IMR-90 (cell line): ENCODE measurements around the gene ZG16. TPM values are rescaled to one million over a fixed set of nuclear protein-coding genes. Genes with fewer than 3 reads are reported as not detected.

ENCODE experiments used
- ATAC-seq: fragments of 200-7000 bp; cut with Tn5 transposase; 2 replicates; pipeline ENCODE4 v1.9.1; 2020; ENCODE audit warnings: low read depth, mild to moderate bottlenecking, moderate library complexity
- Bru-seq: library from RNA; stranded (reverse); fragments of 400-500 nt; gene quantifications from one replicate; lab custom pipeline; 2021; lab: Mats Ljungman, UMichigan
- BruChase-seq, 2 experiments: library from RNA; stranded (reverse); fragments of 400-500 nt; gene quantifications; one replicate each; lab custom pipeline; 2021; lab: Mats Ljungman, UMichigan
- BruUV-seq: library from RNA; stranded (reverse); fragments of 400-500 nt; replicated peaks from 2 replicates; lab custom pipeline; 2021; lab: Mats Ljungman, UMichigan
- CTCF ChIA-PET: fragments of 300-600 bp; formaldehyde crosslinking; extraction: SDS; loops from one replicate; lab custom pipeline; 2021; ENCODE audit warnings: antibody characterized with exemption; lab: Yijun Ruan, JAX
- POLR2A ChIA-PET: fragments of 300-600 bp; sonication (Branson Sonifier 250); formaldehyde crosslinking; loops from one replicate; lab custom pipeline; 2022; ENCODE audit warnings: antibody characterized with exemption; ENCODE audit not compliant: unreplicated experiment; lab: Charles Lee
- DNase-seq: peaks from one replicate; pipeline ENCODE4 v3.0.0; 2013
- H2AFZ ChIP-seq: replicated peaks from 2 replicates; pipeline ENCODE3; 2013; ENCODE audit warnings: low read length, mild to moderate bottlenecking; ENCODE audit not compliant: poor library complexity
- H2AK5ac ChIP-seq: 2 replicates; pipeline ENCODE4 v1.6.1; 2013; ENCODE audit warnings: low read depth, low read length, inconsistent platforms
- H2AK9ac ChIP-seq: replicated peaks from 2 replicates; pipeline ENCODE3; 2013; ENCODE audit warnings: mild to moderate bottlenecking, low read depth, low read length, moderate library complexity; ENCODE audit not compliant: poor library complexity
- H2BK120ac ChIP-seq: 2 replicates; pipeline ENCODE4 v1.6.1; 2013; ENCODE audit warnings: low read depth, low read length, inconsistent platforms
- H2BK15ac ChIP-seq: 3 replicates; pipeline ENCODE4 v1.6.1; 2013; ENCODE audit warnings: low read depth, low read length, inconsistent platforms
- H2BK20ac ChIP-seq: 2 replicates; pipeline ENCODE4 v1.6.1; 2013; ENCODE audit warnings: low read depth, mild to moderate bottlenecking, inconsistent platforms, low read length, moderate library complexity
- H2BK5ac ChIP-seq: 2 replicates; pipeline ENCODE4 v1.6.1; 2013; ENCODE audit warnings: mild to moderate bottlenecking, low read depth, low read length, inconsistent platforms; ENCODE audit not compliant: poor library complexity, severe bottlenecking
- H3K14ac ChIP-seq: replicated peaks from 2 replicates; pipeline ENCODE4 v1.6.1; 2013; ENCODE audit warnings: low read depth, low read length, inconsistent platforms
- H3K18ac ChIP-seq: 2 replicates; pipeline ENCODE4 v1.6.1; 2013; ENCODE audit warnings: low read depth, low read length, control low read depth
- H3K23ac ChIP-seq: 2 replicates; pipeline ENCODE4 v1.6.1; 2013; ENCODE audit warnings: low read depth, low read length, inconsistent platforms
- H3K27ac ChIP-seq: 2 replicates; pipeline ENCODE4 v1.5.1; 2013; ENCODE audit warnings: mild to moderate bottlenecking, control low read depth, low read length; ENCODE audit not compliant: insufficient read depth
- H3K27me3 ChIP-seq: 2 replicates; pipeline ENCODE4 v1.6.1; 2013; ENCODE audit warnings: low read length; ENCODE audit not compliant: control insufficient read depth, insufficient read depth
- H3K36me3 ChIP-seq: 2 replicates; pipeline ENCODE4 v1.6.1; 2013; ENCODE audit warnings: low read length, mixed read lengths; ENCODE audit not compliant: control insufficient read depth, insufficient read depth
- H3K4ac ChIP-seq: 2 replicates; pipeline ENCODE4 v1.6.1; 2013; ENCODE audit warnings: low read depth, low read length, inconsistent platforms
- H3K4me1 ChIP-seq: 2 replicates; pipeline ENCODE4 v1.6.1; 2013; ENCODE audit warnings: low read length, mixed read lengths; ENCODE audit not compliant: control insufficient read depth, insufficient read depth
- H3K4me2 ChIP-seq: 2 replicates; pipeline ENCODE4 v1.6.1; 2013; ENCODE audit warnings: low read depth, mild to moderate bottlenecking, control low read depth, low read length, moderate library complexity
- H3K4me3 ChIP-seq: 2 replicates; pipeline ENCODE4 v1.5.1; 2013; ENCODE audit warnings: low read depth, mild to moderate bottlenecking, control low read depth, low read length, moderate library complexity; ENCODE audit not compliant: insufficient read depth
- H3K56ac ChIP-seq: 2 replicates; pipeline ENCODE4 v1.6.1; 2013; ENCODE audit warnings: low read length, inconsistent platforms; ENCODE audit not compliant: insufficient read depth; ENCODE audit errors: extremely low read depth
- H3K79me1 ChIP-seq, 2 experiments: 2 replicates each; pipeline ENCODE4 v1.6.1; 2013; ENCODE audit warnings: low read length in 2 of 2, inconsistent platforms in 1 of 2, low read depth in 1 of 2
- H3K9ac ChIP-seq: 2 replicates; pipeline ENCODE4 v1.6.1; 2013; ENCODE audit warnings: low read depth, low read length, control low read depth
- H3K9me1 ChIP-seq: 2 replicates; pipeline ENCODE4 v1.6.1; 2013; ENCODE audit warnings: low read length, inconsistent platforms; ENCODE audit not compliant: insufficient read depth
- H3K9me3 ChIP-seq: 2 replicates; pipeline ENCODE4 v1.6.1; 2013; ENCODE audit warnings: low read length; ENCODE audit not compliant: control insufficient read depth, insufficient read depth
- H4K20me1 ChIP-seq: 2 replicates; pipeline ENCODE4 v1.6.1; 2013; ENCODE audit warnings: low read length, inconsistent platforms; ENCODE audit not compliant: insufficient read depth
- H4K5ac ChIP-seq: 2 replicates; pipeline ENCODE4 v1.6.1; 2013; ENCODE audit warnings: mild to moderate bottlenecking, low read depth, low read length, control low read depth
- H4K8ac ChIP-seq, 2 experiments: 2 replicates each; pipeline ENCODE4 v1.6.1; 2013; ENCODE audit warnings: low read depth in 2 of 2, low read length in 2 of 2, control low read depth in 1 of 2, inconsistent platforms in 1 of 2
- H4K91ac ChIP-seq: 2 replicates; pipeline ENCODE4 v1.6.1; 2013; ENCODE audit warnings: low read depth, low read length, inconsistent platforms; ENCODE audit not compliant: insufficient read depth
- CEBPB ChIP-seq: IDR thresholded peaks from 2 replicates; pipeline ENCODE4 v1.6.1; 2012; ENCODE audit warnings: low read depth, low read length, improper control_type of control experiment
- CHD1 ChIP-seq: IDR thresholded peaks from 2 replicates; pipeline ENCODE4 v1.6.1; 2012; ENCODE audit warnings: low read depth, low read length, improper control_type of control experiment
- ELK1 ChIP-seq: fragments of 150-350 bp; IDR thresholded peaks from 2 replicates; pipeline ENCODE4 v1.6.1; 2016; ENCODE audit warnings: low read depth, mild to moderate bottlenecking, low read length, moderate library complexity, borderline replicate concordance
- FOS ChIP-seq: fragments of 150-350 bp; IDR thresholded peaks from 2 replicates; pipeline ENCODE4 v1.6.1; 2016; ENCODE audit warnings: low read depth, low read length
- MAFK ChIP-seq: IDR thresholded peaks from 2 replicates; pipeline ENCODE4 v1.6.1; 2012; ENCODE audit warnings: low read depth, low read length, improper control_type of control experiment
- MXI1 ChIP-seq: IDR thresholded peaks from 2 replicates; pipeline ENCODE4 v1.6.1; 2012; ENCODE audit warnings: low read depth, mild to moderate bottlenecking, low read length, moderate library complexity, borderline replicate concordance
- NFE2L2 ChIP-seq: fragments of 150-350 bp; IDR thresholded peaks from 2 replicates; pipeline ENCODE4 v1.6.1; 2016; ENCODE audit warnings: low read depth, mild to moderate bottlenecking, low read length
- POLR2A ChIP-seq: IDR thresholded peaks from 2 replicates; pipeline ENCODE4 v1.6.1; 2012; ENCODE audit warnings: mild to moderate bottlenecking, low read depth, low read length
- RAD21 ChIP-seq: IDR thresholded peaks from 2 replicates; pipeline ENCODE4 v1.6.1; 2012; ENCODE audit warnings: low read length, improper control_type of control experiment
- RCOR1 ChIP-seq: IDR thresholded peaks from 2 replicates; pipeline ENCODE4 v1.6.1; 2012; ENCODE audit warnings: mild to moderate bottlenecking, low read length, improper control_type of control experiment; ENCODE audit not compliant: insufficient replicate concordance
- RFX5 ChIP-seq: IDR thresholded peaks from 2 replicates; pipeline ENCODE4 v1.8.0; 2012; ENCODE audit warnings: low read depth, mild to moderate bottlenecking, low read length, moderate library complexity
- SMC3 ChIP-seq: fragments of 150-350 bp; IDR thresholded peaks from 2 replicates; pipeline ENCODE4 v1.6.1; 2016; ENCODE audit warnings: low read depth, mild to moderate bottlenecking, antibody characterized with exemption, low read length, moderate library complexity
- USF2 ChIP-seq: fragments of 150-350 bp; IDR thresholded peaks from 2 replicates; pipeline ENCODE4 v1.6.1; 2017; ENCODE audit warnings: mild to moderate bottlenecking, antibody characterized with exemption, low read length, low read depth
- WGBS, 2 experiments: methylation state at CpG; one replicate each; pipeline versions ENCODE4 v1.1.5 to v1.1.7; 2013; ENCODE audit warnings: missing lambda C conversion rate in 2 of 2; ENCODE audit not compliant: insufficient read length in 1 of 2; ENCODE audit errors: extremely low coverage in 2 of 2; 5-methylcytosine and 5-hydroxymethylcytosine counted together
- dilution Hi-C: fragments of 300-500 bp; cut with HindIII; formaldehyde crosslinking; loops from one replicate; pipeline ENCODE4 v1.14.3; 2018; ENCODE audit warnings: low sequenced_read_pairs; ENCODE audit not compliant: unreplicated experiment
- in situ Hi-C: fragments of 300-500 bp; cut with MboI; formaldehyde crosslinking; loops from 3 replicates; pipeline ENCODE4 v1.14.3; 2019; ENCODE audit warnings: low sequenced_read_pairs, inconsistent platforms, mixed read lengths
- intact Hi-C: fragments of 100-400 bp; cut with micrococcal nuclease; formaldehyde crosslinking; loops from 2 replicates; pipeline ENCODE4 v1.10.0; 2022
- long read RNA-seq: library from polyadenylated mRNA; unstranded; transcript quantifications from one replicate; pipeline ENCODE4 v2.0.0, GENCODE V29; 2021; ENCODE audit not compliant: unreplicated experiment
- polyA plus RNA-seq, 3 experiments: library from polyadenylated mRNA; depleted of rRNA; stranded (reverse); fragments of >200 nt; gene quantifications; 2 replicates each; pipeline ENCODE4 v1.2.3, GENCODE V29; 2012; ENCODE audit warnings: low replicate concordance in 1 of 3
- total RNA-seq: library from RNA; depleted of rRNA; stranded (reverse); fragments of >200 nt; gene quantifications from 2 replicates; pipeline ENCODE4 v1.2.3, GENCODE V29; 2012; rRNA removed

Gene ZG16
- total RNA-seq (not detected in 2 replicates), polyA plus RNA-seq (2012; rRNA removed) (not detected in 2 replicates), Bru-seq, nascent RNA (not detected), BruChase-seq, experiment 1, labeled RNA remaining after a 6-hour chase (percentile 16 among the genes with signal in this experiment), BruChase-seq, experiment 2, labeled RNA remaining after a 2-hour chase (not detected)
- polyA plus RNA-seq (2012; cell fraction: cytosol; rRNA removed) = not detected in 2 replicates
- polyA plus RNA-seq (2012; cell fraction: nucleus; rRNA removed; ENCODE audit: low replicate concordance) = not detected in 2 replicates
- long read RNA-seq = 0 reads

GRCh38 chr16:29777576-29778350 is at the start of gene ZG16:
Gene ZG16 (plus strand): TSS chr16:29778256. CDS start chr16:29779267, 1,011 bp downstream.
- in situ Hi-C loops (no loop called here), dilution Hi-C loops (no loop called here), intact Hi-C loops (no loop called here)
- H3K4me3 ChIP-seq = no peak within 1 kb of the TSS
- BruUV-seq = no TSS peak
- H2AK5ac ChIP-seq = no peak within 1 kb of the TSS
- no peak within 1 kb of the TSS for H2BK120ac ChIP-seq
- no peak within 1 kb of the TSS for H3K4ac ChIP-seq
- ATAC-seq (no peak), DNase-seq (no peak)
- no peak within 1 kb of the TSS for H2AFZ ChIP-seq
- no peak within 1 kb of the TSS for H2AK9ac ChIP-seq
- H3K9ac ChIP-seq = no peak within 1 kb of the TSS
- no peak within 1 kb of the TSS for H3K23ac ChIP-seq
- H3K79me1 ChIP-seq = no peaks in the 10 kb centered on the region
- no peak within 1 kb of the TSS for H4K91ac ChIP-seq
- no peak within 1 kb of the TSS for H3K18ac ChIP-seq
- H3K9me1 ChIP-seq = no peaks in the 10 kb centered on the region
- no peak within 1 kb of the TSS for H3K27ac ChIP-seq
- H3K14ac ChIP-seq = no peak within 1 kb of the TSS
- no peak within 1 kb of the TSS for H2BK15ac ChIP-seq
- POLR2A ChIA-PET = no interaction called here
- no peak within 1 kb of the TSS for H3K56ac ChIP-seq
- H3K27me3 ChIP-seq = peaks cover 38% of the 10 kb centered on the region
- H3K36me3 ChIP-seq = no peaks in the 10 kb centered on the region
- H4K5ac ChIP-seq = no peak within 1 kb of the TSS
- H3K9me3 ChIP-seq = no peaks in the 10 kb centered on the region
- H4K20me1 ChIP-seq = no peaks in the 10 kb centered on the region
- TF ChIP-seq MAFK = no peak
- no peak for TF ChIP-seq RFX5
- no peak for TF ChIP-seq MXI1
- no peak for TF ChIP-seq POLR2A
- TF ChIP-seq RCOR1 = no peak
- no peak for TF ChIP-seq FOS
- TF ChIP-seq SMC3 = no peak
- TF ChIP-seq RAD21 = no peak
- TF ChIP-seq NFE2L2 = no peak
- no peak for TF ChIP-seq ELK1
- TF ChIP-seq CHD1 = no peak
- TF ChIP-seq USF2 = no peak
- TF ChIP-seq CEBPB = no peak
- 68% methylated on average over 4 of the region's 10 CpGs; no CpG with 5 or more reads in 1 of the 2 experiments for WGBS, 2 experiments
- H4K8ac ChIP-seq = no peak within 1 kb of the TSS
- H3K4me2 ChIP-seq = no peak within 1 kb of the TSS
- peaks cover 1% of the 10 kb centered on the region; the same call in 1 of the 2 replicates for H3K4me1 ChIP-seq
- H2BK20ac ChIP-seq = no peak within 1 kb of the TSS
- no peak within 1 kb of the TSS for H2BK5ac ChIP-seq
- CTCF ChIA-PET = no interaction called here
